HG02938 (cell line): ENCODE results near the gene CELA2A.
"Not testable (repeated sequence)": the region's sequence is repeated elsewhere in the genome, so short reads cannot be mapped to it uniquely, and the experiment has no call there.

Experiments used
- ATAC-seq: cut with Tn5 transposase; IDR thresholded peaks from one replicate; pipeline ENCODE4 v1.9.1; 2021; ENCODE audit warnings: mild to moderate bottlenecking, moderate library complexity; ENCODE audit not compliant: unreplicated experiment

CELA2A gene

DNA sequence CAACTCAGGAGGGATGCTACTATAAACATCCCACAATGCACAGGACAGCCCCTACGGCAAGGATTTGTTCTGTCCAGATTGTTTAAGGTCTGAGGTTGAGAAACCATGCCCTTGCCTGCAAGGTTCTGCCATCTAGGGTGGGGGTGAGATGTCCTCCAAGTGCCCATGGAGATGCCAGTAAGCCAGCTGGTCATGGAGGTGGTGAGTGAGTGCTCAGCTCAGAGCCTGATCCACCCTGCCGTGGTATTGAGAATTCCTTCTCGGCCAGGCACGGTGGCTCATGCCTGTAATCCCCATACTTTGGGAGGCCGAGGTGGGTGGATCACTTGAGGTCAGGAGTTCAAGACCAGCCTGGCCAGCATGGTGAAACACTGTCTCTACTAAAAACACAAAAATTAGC, 31.6 kb upstream of the CELA2A start:
- no peak for ATAC-seq

DNA sequence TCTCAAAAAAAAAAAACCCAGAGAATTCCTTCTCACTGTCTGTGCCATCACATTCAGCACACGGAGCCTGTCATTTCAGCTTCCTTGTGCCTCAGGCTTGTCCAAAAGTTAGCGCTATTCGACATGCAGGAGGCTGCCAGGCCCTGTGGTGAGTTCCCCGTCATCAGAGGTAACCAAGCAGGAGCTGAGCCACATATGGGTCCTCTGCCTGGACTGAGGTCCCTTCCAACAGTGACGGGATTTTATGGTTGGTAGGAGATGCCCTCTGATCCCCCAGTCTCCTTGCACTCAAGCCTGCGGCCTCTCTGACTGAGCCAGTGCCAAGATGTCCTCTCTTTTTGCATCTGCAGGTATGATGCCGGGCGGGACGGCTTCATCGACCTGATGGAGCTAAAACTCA, 31.0 kb upstream of the CELA2A start:
- ATAC-seq: no peak

DNA sequence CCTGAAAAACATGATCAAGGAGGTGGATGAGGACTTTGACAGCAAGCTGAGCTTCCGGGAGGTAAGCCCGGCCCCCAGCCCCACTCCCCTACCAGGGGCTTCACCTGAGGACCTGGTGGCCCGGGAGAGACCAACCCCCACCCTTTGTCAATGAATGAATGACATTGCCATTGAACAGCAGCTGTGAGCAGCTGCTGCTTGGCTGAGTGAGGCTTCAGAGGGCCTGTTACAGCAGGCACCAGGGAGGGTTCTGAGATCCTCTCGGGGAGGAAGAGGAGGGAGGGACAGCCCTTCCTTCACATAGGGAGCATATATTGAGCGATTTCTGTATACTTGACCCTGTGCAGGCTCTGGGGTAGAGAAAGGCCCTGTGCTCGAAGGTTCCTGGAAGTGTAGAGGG, 30.6 kb upstream of the CELA2A start:
- no peak for ATAC-seq

DNA sequence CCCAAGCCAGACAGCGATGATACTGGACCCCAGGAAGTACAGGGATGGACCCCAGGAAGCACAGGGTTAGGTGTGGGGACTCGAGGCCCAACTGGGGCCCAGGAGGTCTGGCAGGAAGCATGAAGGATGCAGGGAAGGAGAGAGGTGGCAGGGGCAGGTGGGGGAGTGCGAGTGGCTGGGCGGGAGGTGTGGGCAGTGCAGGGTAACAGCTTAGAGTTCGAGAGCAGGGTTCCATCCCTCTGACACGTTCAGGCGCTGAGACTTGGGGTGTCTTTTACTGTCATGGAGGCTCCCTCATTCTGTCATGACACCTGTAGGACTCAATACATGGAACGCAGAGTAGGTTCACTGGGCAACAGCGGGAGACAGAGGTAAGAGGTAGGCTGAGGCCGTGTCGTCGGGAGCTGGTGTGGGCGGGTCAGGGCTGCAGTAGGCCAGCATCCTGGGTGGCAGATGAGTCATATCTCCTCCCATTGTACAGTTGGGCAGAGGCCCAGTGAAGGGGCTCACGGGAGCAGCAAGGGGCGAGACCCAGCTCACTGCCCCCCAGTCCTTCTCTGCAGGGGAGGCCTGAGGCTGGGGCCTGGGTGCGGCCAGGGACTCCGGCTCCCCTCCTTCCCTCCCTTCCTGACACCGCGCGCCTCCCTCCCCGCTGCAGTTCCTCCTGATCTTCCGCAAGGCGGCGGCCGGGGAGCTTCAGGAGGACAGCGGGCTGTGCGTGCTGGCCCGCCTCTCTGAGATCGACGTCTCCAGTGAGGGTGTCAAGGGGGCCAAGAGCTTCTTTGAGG, 29.8 kb upstream of the CELA2A start:
- ATAC-seq: no peak

DNA sequence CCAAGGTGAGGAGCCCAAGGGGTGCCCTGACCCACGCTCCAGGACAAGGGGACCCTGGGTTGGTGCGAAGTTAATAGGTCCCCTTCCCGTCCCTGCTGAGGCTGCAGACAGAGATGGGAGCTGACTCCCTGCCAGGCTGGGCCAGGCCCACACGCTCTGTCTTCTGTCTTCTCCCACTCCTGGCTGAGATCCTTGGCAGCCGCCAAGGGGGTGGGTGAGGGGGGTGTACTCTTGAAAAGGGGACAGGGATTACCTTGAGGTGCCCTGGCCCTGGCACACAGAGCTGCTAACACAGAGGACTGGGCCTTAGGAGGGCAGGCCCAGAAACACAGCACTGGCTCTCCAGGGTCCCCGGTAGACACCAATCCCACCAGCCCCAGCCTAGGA, 29.3 kb upstream of the CELA2A start:
- ATAC-seq: no peak

DNA sequence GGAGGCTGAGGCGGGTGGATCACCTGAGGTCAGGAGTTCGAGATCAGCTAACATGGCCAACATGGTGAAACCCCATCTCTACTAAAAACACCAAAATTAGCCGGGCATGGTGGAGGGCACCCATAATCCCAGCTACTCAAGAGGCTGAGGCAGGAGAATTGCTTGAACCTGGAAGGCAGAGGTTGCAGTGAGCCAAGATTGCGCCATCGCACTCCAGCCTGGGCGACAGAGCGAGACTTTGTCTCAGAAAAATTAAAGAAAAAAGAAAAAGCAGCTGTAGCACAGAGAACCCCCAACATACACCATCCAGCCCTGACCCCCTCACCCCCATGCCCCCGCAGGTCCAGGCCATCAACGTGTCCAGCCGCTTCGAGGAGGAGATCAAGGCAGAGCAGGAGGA, 28.3 kb upstream of the CELA2A start:
- not testable (repeated sequence) for ATAC-seq

DNA sequence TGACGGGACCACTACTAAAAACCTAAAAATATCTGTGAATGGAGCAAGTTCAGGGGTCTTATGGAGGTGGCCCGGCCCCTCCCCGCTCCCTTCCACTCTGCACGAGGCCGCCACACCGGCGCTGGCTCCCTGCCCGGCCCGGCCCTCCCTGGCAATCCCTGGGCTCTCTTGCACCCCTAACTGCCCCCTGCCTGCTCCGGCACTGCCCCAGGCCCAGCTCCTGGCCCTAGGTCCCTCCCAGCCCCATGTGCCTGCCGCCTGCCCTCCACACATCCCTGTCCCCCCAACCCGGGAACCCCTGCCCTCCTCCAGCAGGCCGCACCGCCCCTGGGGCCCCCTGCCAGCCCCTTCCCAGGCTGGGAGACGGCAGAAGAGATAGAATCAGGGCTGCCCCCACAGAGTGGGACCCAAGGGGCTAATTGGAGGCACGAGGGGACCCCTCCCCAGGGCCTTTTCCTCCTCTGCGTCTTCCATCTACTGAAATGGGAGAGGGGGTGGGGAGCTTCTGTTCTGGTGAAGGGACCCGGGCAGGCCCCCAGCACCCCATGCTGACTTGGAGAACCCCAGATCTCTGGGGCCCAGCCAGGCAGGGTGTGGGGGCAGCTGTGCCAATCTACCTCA, 27.6 kb upstream of the CELA2A start:
- ATAC-seq: no peak

DNA sequence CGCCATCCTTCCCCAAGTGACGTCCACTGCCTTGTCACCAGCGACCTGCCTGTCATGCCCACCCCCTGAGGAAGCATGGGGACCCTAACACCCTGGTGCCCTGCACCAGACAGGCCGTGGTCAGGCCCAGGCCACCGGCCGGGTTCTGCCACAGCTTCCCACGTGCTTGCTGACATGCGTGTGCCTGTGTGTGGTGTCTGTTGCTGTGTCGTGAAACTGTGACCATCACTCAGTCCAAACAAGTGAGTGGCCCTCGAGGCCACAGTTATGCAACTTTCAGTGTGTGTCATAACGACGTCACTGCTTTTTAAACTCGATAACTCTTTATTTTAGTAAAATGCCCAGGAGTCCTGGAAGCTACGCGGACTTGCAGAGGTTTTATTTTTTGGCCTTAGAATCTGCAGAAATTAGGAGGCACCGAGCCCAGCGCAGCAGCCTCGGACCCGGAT, 26.8 kb upstream of the CELA2A start:
- ATAC-seq: no peak

DNA sequence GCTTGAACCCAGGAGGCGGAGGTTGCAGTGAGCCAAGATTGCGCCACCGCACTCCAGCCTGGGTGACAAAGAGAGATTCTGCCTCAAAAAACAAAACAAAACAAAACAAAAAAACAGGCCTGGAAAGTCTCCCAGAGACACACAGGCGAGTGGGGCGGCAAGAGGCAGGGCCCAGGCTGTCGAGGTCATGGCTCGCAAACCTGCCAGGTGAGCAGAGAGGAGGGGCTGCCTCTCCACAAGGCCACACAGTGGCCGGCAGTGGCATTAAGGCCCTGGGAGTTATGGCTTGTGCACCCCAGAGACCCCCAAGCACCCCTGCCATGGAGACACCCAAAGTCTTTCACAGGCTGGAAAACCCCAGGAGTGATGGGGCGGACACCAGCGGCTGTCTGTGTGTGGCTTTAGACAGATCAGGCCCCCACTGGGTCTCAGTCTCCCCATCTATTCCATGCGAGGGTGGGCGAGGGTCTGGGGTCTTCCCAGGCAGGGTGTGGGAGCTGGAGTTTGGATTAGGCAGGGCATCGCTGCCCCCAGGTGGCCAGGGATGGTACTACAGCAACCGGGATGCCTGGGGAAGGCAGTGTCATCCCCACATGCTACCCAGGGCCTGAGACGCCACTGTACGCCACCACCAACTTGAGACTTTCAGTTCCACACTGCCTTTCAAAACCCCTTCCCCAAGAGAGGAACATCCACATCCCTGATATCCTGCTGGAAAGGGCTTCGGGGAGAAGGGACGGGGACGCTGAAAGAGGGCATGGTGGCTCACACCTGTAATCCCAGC, 25.6 kb upstream of the CELA2A start:
- ATAC-seq: no peak

DNA sequence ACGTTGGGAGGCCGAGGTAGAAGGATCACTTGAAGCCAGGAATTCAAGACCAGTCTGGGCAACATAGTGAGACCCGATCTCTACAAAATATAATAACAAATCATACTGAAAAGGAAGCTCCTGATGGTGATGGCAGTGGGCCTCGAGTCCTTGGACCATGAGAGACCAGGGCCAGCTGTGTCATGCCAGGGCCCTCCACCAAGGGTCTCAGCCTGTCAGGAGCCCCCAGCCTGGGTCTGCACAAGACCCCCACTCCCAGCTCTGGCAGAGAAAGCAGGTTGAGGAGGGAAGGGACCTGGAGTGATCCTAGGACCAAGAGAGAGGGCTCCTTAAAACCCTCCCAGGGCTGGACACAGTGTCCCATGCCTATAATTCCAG, 25.0 kb upstream of the CELA2A start:
- ATAC-seq: no peak

DNA sequence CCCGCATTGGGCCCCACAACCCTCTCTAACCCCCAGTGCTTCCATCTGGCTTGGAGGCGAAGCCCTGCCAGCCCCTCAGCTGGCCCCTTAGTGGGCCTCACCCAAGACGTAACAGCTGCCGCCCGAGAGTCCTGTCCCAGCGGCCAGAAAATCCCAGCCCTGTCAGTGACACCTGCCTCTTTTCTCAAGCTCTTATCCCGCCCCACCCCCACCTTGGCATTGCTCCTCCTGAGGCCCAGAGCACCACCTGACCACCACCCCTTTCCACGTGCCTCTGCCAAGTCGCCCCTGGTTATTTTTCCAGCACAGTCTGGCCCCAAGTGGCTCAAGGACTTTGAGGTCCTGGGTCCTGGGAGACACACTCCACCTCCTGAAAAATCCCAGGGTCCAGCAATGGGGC, 24.2 kb upstream of the CELA2A start:
- no peak for ATAC-seq

DNA sequence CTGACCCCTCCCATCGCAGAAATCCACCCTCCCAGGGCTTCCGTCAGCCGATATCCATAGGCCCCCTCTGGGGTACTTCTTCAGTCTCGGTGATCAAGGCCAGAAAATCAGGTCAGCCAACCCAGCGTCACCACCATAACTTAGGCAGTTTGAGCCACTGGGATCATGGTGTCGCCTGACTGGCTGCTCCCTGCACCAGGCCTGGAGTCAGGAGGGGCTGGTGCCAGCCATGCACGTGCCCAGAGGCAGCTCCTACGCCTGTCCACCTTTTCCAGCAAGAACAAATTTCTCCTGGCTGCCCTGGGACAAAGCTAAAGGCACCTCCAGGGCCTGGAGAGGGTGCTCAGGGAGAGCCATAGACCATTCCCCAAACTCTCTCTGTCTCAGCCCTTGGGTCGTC, 23.1 kb upstream of the CELA2A start:
- no peak for ATAC-seq

DNA sequence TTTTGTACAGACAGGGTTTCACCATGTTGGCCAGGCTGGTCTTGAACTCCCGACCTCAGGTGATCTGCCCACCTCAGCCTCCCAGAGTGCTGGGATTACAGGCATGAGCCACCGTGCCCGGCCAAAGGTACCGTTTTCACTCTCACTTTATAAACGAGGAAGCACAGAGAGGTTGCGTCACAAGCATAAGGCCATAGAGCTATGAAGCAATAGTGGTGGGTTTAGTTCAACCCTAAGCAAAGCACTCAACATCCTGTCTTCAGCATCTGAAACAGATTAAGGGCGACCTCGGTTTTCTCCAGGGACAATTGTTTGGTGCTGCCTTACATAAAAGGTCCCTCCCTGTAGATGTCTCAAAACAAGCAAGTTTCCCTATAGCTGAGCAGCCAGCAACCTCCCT, 21.8 kb upstream of the CELA2A start:
- ATAC-seq: not testable (repeated sequence)

DNA sequence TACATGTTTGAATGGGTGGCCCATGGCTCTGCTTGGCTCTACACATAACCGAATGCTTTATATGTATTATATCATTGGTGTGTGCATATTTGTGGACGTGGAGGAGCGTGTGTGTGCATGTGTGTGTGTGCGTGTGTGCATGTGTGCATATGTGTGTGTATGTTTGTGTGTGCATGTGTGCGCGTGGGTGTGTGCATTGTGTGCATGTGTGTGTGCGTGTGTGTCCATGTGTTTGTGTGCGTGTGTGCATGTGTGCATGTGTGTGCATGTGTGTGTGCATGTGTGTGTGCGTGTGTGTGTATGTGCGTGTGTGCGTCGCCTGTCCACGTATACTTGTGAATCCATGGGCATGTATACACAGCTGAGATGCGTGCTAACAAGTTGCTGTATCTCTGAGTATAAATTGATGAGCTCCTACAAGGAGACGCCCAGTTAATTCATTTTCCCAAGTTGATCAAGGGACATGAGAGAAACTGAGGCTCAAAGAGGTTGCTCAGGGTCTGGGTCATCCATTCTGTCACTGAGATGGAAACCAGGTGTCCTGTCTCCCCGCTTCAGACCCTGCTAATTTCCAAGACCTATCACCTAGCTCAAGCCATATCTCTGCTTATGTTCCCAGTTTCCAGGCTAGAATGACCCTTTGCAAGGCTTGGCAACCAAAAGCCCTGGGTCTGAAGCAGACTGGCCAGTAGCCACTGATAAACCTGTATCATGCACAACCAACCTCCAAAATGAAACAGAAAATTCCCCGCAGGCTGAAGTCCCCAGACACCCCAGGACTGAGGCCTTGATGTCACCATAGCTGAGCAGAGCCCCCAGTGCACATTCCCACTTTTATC, 21.1 kb upstream of the CELA2A start:
- no peak for ATAC-seq

DNA sequence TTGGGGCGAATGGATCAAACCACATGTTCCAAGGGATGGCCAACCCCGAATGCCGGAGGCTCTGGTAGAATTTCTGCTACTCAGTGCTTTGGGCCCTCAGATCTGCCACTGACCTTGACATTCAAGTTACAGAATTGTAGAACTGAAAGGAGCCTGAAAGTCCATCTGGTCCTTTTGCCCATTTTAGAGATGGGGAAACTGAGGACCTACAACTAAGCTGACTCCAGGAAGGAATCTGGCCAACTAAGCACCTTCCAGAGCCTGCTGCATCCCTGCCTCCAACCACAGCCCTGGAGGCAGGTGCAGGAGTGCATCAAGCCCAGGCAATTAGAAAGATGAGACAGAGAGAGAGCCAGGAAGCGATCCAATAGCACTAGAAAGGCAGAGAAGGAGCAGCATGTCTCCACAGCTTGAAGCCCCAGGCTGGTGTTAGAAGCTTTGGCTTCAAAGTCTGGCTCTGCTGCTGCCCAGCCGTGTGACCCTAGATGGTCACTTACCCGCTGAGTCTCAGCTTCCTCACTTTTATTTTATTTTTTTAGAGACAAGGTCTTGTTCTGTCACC, 19.6 kb upstream of the CELA2A start:
- no peak for ATAC-seq

DNA sequence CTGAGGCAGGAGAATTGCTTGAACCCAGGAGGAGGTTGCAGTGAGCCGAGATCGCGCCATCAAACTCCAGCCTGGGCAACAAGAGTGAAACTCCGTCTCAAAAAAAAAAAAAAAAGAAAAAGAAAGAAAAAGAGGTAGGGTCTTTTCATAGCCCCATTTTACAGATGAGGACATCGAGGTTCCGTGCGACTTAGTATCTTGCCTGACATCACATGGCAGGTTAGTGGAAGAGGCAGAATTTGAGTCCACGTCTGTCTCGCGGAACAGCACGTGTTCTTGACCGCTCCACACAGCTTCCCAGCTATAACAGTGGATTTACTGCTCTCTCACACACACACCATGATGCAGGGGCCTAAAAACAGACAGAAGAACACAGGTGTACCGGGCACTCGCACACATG, 17.2 kb upstream of the CELA2A start:
- ATAC-seq: no peak

DNA sequence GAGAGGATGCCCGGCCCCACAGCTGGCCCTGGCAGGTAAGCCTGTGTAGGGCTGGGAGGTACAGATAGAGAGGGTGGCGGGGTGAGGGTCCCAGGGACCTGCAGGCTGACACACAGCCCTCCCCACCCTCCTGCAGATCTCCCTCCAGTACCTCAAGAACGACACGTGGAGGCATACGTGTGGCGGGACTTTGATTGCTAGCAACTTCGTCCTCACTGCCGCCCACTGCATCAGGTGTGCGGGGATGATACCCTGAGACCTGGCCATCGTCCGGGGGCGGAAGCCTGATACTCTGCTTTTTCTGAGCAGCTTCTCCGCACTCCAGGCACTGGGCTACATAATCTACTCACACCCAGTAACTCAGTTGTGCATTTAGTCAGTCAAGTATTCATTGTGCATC, 16.2 kb upstream of the CELA2A start:
- no peak for ATAC-seq

DNA sequence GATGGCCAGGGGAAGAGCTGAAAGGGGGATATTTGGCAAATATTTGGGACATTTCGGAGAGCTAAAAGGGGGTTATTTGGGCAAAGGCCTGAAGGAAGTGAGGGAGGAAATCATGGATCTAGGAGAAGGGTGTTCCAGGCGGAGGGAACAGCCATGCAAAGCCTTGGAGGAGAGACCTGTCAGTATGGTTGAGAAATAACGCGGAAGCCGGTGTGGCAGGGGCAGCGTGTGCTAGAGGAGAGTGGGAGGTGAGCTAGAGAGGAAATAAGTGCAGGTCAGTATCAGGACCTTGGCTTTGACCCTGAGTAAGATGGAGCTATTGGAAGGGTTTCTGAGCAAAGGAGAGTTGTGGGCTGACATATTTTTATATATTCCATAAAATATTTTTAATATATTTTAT, 15.3 kb upstream of the CELA2A start:
- ATAC-seq: no peak

DNA sequence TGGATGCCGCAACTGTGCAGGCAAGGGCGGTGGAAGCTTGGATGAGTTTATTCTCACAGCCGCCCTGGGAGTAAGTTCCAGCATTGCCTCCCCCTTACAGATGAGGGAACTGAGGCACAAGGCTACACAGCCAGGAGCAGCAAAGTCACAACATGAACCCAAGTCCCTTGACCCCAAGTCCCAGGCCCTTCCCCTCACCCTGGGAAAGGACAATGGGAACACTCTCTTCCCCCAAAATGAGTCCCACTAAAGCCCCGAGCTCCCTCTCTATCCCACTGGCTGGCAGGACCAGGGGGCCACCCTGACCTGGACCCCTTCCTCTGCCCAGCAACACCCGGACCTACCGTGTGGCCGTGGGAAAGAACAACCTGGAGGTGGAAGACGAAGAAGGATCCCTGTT, 14.4 kb upstream of the CELA2A start:
- no peak for ATAC-seq

DNA sequence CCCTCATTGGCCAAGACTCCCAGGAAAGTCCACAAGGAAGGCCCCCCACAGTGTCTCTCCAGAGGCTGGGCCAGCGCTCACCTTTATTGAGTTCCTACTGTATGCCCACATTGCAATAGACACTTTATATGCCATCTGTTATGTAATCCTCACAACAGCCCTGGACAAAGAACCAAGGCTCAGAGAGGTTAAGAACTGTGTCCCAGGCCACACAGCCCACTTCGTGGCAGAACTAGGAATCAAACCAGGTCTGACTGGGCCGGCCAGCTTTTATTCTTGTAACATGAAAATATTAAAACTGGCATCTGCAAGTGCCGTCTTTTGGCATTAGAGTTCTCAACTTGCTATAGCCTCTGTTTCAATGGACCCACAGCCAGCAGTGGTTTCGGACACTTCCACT, 13.8 kb upstream of the CELA2A start:
- ATAC-seq: no peak

DNA sequence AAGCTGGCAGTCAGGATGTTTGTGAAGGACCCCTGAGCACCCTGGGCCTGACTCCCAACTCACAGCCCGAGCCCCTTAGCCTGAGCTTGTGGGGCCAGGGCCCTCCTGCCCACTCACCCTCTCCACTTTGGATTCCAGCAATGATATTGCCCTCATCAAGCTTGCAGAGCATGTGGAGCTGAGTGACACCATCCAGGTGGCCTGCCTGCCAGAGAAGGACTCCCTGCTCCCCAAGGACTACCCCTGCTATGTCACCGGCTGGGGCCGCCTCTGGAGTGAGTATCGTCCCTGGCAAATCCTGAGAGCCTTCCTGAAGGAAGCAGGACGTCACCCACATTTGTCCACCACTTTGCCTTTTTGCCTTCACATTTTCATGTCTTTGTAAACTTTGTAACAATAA, 13.3 kb upstream of the CELA2A start:
- no peak for ATAC-seq
